Activated CD4-positive, alpha-beta T cell treated with anti-CD3 and anti-CD28 coated beads for 24 hours (primary cell): Measurements from ENCODE around the gene ZC3HAV1.
"Not testable (repeated sequence)": the region's sequence is repeated elsewhere in the genome, so short reads cannot be mapped to it uniquely, and the experiment has no call there.

Experiments used
- DNase-seq, 2 donors: peaks; one replicate each; pipeline ENCODE4 v3.0.0-alpha.2; 2020; ENCODE audit warnings: low read depth in 2 of 2

The ZC3HAV1 gene

DNA sequence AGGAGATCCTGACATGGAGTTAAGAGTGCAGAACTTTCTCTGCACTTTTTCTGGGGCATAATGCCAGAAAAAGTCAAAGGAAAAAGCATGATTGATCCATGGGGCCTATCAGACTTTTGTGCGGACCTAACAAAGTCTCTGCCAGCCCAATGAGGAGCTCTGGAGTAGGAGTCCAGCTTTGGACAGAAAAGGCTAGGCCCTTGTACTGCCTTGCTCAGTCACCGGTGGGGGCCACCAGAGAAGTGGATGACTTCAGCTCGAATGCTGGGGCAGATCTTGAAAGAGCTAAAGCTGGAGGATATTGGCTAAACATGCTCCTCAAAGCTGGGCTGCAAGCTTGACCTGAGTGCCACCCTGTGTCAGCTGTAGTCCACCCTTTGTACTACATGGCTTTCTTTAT is 2.8 kb upstream of the ZC3HAV1 start:
- no peak for DNase-seq

DNA sequence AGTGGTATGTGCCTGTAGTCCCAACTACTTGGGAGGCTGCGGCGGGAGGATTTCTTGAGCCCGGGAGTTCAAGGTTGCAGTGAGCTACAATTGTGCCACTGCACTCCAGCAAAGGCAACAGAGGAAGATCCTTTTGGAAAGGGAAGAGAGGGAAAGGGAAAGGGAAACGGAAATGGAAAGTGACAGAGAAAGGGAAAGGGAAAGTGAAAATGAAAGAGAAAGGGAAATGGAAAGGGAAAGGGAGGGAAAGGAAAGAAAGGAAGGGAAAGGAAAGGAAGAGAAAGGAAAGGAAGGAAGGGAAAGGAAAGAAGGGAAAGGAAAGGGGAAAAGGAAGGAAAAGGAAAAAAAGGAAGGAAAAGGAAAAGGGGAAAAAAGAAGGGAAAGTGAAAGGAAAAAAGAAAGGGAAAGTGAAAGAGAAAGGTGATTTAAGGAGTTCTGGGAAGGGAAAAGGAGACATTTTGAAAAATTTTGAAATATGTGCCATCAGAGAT is 2.3 kb upstream of the ZC3HAV1 start:
- no peak for DNase-seq

DNA sequence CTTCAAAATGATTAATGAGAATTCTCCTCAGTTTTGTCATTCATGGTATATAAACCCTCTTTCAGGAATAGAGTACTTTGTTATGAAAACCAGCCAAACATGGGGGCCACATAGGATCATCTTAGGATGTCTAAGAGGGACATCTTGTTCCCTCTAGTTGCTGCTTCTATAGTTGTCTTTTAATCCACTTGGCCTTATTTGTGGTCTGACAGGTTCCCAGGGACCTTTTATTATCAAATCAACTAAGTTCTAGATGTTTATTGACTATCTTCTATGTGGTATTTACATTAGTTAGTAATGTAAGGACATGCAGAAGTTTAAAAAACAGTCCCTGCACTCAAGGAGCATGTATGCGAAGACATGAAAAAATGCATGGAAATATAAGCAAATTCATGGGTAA is 1.6 kb upstream of the ZC3HAV1 start:
- no peak for DNase-seq

DNA sequence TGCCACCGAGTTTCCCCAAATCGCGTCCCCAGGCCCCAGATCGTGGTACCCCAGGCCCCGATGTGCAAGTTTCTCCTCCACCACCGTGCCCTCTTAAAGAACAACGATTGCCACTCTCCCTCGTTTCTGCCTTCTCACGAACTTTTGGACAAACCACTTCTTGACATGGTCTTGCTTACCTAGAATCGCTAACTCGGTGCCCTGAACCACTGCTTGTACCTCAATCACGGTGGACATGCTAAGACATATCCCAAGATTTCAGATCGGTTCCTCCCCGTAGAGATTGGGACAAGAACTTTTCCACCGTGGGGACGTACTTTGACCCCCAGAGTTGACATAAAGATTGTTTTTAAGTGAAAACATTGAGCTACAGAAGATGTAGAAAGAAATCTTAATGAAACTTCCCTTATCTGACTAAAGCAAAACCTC is 477 bp upstream of the ZC3HAV1 start:
- no peak for DNase-seq

DNA sequence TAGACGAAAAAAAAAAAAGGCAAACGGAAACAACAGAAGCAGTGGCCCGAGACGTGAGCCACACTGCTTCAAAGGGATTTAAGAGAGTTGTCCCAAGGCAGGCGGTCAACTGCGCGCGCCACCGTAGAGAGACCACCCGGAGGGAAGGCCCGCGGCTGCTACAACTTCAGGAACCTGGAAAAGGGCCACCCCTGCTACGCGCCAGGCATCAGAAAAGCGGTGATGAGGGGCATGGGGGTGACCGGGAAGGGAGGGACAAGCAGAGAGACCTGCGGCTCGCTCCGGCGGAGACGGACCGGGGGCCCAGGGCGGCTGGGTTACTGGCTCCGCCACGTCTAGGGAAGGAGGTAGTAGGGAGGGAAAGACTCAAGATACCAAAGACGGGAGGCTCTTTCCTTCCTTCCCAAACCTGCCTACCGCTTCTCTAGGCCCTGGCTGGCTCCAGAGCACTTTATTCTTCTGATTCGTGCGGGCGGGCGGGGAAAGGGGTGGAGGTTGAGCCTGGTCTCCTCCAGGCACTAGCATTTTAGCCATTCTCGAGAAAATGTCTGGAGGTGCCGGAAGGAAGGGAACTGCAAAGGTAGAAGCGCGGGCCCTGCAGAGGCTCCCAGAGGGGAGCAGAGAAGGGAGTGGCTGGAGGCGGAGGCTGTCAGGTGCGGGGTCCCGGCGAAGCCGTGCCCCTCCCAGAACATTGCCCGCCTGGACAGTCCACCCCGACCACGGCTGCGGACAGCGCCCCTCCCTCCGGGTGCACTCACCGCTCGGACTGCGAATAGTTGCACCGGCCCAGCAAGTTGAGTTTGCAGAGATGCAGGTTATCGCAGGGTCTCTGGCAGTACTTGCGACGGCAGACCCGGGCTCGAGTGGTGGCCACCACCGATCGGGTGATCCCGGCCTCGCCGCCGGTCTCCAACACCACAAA is 993 bp downstream of the ZC3HAV1 start:
- DNase-seq, result no peak

DNA sequence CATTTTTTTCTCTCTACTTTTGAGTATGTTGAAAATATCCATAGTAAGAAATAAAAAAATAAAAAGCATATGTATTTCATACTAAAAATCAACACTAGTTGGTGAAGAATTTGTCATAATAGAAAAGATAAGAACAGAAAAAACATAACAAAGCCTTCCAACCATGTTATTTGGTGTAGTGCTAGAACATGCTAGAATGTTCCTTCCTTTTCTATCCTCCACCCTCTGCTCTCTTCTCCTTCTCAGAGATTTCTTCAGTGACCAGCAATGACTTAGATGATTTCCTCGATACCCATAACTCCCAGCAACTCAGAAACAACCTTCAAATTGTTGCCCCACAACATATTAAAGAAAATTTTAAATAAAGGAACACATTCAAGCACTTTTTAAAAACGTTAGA is 2.6 kb downstream of the ZC3HAV1 start:
- DNase-seq, result no peak

DNA sequence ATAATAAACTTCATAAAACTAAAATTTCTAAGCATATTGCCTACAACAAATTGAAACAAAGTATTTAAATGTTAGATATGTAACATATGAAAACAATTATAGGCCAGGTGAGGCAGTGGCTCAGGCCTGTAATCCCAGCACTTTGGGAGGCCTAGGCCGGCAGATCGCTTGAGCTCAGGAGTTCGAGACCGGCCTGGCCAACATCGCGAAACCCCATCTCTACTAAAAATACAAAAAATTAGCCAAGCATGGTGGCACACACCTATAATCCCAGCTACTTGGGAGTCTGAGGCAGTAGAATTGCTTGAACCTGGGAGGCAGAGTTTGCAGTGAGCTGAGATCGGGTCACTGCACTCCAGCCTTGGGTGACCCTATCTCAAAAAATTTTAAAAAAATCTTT is 3.3 kb downstream of the ZC3HAV1 start:
- not testable (repeated sequence) for DNase-seq

DNA sequence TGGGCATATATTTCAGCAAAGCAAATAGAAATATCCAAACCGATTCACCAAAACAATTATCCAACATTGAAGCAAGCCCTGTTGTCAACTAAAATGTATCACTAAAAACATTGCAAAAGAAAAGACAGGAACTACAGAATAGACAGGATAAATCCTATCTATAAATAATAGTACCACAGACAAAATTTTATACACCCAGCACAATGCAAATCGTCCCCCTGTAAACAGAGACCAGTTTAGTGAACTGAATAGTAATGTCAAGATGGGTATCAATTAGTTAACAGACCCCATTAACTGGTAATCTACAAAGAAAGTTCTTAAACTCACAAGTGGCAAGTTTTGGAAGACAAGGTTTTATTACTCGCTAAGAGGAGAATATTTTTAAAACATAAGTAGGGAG is 4.0 kb downstream of the ZC3HAV1 start:
- DNase-seq, result no peak

DNA sequence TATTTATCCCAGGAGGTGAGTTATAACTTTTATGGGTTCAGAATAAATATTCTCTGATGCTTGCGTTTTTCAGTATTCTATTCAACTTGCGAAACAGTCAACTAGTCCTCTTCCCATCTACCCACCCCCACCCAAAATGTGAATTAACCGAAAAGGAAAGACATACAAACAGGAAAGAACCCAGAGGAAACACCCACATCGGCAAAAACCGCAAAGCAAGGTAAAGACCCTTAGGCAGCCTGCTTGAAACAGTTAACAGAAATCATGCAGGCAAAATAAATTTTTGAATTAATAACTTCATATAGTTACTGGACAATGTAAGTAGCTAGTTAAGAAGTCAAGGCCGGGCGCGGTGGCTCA is 5.4 kb downstream of the ZC3HAV1 start:
- DNase-seq, result no peak

DNA sequence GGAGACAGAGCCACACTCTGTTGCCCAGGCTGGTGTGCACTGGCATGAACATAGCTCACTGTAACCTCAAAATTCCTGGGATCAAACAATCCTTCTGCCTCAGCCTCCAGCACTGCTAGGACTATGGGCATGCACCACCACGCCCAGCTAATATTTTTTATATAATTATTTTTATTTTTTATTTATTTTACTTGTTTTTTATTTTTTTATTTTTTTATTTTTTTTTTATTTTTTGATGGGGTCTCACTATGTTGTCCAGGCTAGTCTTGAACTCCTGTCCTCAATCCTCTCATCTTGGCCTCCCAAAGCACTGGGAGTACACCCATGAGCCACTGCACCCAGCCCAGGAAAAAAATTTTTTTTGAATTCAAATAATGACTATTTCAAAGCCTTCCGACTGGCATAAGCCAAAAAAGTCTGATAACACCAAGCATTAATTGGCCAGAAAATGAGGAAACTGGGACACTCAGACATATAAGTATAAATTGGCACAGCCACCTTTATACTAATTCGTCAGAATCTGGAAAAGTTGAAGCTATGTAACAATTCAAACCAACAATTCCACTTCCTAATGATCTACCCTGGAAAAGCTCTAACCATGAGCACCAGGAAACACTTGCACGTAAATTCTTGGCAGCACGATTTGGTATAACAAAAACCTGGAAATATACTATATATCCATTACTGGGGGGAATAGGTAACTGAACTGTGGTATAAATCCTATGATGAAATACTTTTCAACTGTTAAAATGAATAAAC is 6.3 kb downstream of the ZC3HAV1 start:
- DNase-seq, result no peak

DNA sequence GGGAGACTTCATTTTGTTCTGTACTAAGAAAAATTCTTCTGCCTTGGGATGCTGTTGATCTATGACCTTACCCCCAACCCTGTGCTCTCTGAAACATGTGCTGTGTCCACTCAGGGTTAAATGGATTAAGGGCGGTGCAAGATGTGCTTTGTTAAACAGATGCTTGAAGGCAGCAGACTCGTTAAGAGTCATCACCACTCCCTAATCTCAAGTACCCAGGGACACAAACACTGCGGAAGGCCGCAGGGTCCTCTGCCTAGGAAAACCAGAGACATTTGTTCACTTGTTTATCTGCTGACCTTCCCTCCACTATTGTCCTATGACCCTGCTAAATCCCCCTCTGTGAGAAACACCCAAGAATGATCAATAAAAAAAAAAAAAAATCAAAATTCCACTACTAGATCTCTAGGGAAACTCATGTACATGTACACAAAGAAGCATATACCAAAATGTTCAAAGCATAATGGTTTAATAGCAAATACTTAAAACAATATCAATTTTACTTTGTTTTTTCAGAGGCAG is 7.8 kb downstream of the ZC3HAV1 start:
- DNase-seq, result not testable (repeated sequence)

DNA sequence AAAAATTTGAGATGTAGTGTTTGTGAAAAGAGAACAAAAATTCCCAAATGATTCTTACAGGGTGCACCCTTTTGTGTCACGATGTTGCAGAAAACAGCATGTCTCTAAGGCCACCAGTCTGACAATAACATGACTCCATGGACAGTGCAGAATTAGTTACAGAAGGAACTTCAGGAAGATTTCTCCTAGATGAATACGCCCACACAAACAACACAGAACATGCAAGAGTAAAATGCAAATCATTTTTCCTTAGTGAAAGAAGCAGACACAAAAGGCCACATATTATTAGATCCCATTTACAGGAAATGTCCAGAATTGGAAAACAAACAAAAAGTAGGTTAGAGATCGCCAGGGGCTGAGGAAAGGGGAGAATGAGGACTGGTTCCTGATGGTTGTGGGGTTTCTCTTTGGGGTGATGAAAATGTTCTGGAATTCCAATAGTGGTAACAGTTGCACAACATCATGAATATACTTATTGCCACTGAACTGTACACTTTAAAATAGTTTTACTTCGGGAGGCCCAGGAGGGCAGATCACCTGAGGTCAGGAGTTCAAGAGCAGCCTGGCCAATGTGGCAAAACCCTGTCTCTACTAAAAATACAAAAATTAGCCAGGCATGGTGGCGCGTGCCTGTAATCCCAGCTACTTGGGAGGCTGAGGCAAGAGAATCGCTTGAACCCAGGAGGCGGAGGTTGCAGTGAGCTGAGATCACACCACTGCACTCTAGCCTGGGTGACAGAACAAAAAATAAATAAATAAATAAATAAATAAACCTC is 10.2 kb downstream of the ZC3HAV1 start:
- DNase-seq, result no peak

DNA sequence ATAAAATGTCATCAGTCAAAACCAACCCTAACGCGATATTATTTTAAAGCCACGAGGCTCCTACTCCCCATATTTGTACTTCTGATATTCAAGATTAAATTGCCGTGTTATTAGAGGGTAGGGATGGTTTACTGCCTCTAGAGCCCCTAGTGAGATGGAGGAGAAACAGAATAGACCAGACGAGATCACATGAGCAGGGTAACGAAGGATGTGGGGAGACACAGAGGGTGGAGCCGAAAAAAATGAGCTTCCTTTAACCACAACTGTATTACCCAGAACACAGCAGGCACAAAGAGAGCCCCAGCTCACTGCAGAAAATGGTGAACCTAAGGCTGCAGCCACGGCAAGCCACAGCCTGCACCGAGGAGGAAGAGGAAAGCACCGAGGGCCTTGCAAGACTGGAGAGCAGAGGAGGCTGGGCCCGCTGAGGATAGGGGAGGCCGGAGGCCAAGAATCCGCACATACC is 14.3 kb downstream of the ZC3HAV1 start:
- peak in 1 of 2 donors; percentile 51 for DNase-seq

DNA sequence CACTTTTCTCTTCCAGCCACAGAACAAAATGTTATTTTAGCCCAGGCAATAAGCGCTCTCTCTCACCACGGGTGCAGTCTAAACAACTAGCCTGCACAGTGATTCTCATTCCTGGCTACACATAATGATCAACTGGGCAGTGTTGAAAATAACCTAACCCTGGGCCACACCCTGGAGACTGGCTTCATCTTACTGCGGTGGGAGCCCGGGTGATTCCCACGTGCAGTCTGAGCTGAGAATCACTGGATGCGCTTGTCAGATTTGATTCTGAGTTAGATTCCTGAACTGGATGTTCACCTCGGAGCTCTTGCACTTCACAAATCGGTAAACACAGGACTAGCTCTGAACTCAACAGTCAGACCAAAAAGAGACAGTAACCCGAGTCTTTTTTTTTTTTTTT is 14.9 kb downstream of the ZC3HAV1 start:
- DNase-seq, result no peak

DNA sequence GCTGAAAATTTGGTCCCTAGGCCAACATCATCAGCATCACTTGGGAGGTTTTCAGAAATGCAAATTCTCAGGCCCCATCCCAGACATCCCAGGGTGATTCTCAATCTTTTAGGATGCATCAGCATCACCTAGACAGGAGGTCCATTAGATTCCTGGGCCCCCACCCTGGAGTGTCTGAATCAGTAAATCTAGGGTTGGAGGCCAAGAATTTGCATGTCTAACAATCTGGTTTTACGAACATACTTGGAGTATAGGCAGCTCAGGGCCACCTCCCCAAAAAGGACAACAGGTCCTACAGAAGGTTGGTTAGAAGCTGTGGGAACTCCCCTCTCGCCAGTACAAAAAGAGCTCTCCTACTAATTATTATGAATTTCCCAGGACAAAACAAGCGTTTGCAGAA is 15.5 kb downstream of the ZC3HAV1 start:
- no peak for DNase-seq

DNA sequence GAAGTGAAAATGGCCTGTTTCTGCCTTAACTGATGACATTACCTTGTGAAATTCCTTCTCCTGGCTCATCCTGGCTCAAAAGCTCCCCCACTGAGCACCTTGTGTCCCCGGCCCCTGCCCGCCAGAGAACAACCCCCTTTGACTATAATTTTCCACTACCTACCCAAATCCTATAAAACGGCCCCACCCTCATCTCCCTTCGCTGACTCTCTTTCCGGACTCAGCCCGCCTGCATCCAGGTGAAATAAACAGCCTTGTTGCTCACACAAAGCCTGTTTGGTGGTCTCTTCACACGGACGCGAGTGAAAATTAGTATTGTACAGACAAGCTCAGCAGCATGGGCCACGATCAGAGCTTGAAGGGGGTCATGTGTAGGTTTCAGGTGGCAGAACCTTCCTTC is 16.0 kb downstream of the ZC3HAV1 start:
- not testable (repeated sequence) for DNase-seq

DNA sequence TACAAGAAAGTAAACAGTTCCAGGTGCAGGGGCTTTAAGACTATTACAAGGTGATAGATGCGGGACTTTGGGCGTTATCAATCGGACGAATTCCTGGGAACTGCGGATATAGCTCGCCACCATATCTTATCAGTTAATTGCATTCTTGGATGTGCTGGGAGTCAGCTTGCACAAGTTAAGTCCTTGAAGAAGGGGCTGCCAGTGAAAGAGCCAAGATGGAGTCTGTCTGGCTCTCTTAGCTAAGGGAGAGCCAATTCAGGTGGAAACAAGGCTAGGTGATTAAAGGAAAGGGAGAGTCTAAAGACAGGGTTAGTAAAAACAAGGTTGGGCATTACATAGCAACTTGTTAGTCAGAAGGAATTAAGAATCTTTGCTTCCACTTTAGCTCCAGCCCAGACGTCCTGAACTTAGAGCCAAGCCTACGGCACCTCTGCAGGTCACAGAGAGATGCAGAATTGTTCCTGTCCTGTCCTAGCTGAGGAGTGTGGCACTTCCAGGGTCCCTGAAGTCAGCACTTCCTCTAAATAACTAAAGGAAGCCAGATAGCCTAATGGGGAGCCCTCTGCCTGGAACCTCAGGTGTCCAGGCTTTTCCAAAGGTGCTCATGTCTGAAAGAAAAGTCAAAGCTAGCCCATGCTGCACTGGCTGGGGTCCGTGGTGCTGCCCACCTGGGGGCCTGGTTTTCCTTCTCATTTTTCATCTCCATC is 17.3 kb downstream of the ZC3HAV1 start:
- no peak for DNase-seq

DNA sequence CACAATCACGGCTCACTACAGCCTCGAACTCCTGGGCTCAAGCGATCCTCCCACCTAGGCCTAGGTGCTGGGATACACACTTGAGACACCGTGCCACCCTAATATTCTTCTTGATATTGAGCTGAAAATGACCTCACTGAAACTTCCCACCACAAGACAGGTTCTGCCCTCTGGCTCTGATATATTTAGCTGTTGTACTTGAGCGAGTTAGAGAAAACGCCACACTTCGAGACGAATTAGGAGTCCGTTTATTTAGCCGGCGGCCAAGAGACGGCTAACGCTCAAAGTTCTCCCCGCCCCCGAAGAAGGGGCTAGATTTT is 17.9 kb downstream of the ZC3HAV1 start:
- DNase-seq, result no peak

DNA sequence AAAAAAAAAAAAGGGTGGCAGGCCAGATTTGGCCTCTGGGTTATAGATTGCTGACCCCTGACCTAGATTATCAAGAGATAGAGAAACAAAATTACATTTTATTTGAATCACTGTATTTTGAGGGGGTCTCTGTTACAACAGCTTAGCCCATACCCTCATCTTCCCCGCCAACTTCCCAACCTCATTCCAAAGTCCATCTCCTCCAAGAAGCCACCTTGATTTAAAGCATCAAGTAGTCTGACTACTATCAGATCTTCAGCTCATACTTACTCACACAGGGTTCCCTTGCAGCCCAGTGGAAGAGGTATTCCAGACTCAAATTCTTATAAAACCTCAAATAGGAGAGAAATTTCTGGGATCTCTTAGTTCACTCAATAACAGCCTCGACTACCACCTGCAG is 20.4 kb downstream of the ZC3HAV1 start:
- DNase-seq, result no peak

DNA sequence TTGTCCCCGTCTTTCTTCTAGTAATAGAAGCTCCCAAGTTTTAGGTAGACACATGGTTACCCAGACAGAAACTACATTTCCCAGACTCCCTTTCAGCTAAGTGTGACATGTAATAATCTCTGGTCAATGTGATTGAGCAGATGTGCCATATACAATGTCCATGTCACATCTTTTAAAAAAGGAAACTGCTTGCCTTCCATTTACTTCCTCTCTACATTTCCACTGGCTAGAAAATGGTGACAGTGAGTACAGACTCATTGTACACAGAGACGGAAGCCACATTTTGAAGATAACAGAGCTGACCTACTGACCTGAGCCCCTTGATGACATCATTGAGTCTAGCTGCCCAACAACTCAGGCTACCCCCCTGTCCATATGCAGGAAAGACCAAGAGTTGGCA is 21.3 kb downstream of the ZC3HAV1 start:
- DNase-seq, result no peak

DNA sequence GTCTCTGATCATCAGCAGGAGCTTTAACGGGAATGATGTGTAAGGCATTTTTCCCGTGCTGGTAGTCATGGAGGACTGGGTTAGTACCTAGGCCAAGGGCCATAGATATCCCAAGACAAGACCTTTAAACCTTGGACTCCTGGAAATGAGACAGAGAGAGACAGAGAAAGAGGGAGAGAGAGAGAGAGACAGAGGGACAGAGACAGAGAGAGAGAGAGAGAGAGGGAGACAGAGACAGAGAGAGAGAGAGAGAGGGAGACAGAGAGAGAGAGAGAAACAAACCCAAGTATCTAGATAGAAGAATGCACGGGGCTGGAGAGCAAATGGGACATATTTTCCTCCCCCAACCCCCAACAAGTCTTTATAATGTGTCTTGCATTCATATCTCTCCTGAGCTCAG is 22.3 kb downstream of the ZC3HAV1 start:
- DNase-seq, result no peak
